ENCODE data around the gene AQP3.

DNA sequence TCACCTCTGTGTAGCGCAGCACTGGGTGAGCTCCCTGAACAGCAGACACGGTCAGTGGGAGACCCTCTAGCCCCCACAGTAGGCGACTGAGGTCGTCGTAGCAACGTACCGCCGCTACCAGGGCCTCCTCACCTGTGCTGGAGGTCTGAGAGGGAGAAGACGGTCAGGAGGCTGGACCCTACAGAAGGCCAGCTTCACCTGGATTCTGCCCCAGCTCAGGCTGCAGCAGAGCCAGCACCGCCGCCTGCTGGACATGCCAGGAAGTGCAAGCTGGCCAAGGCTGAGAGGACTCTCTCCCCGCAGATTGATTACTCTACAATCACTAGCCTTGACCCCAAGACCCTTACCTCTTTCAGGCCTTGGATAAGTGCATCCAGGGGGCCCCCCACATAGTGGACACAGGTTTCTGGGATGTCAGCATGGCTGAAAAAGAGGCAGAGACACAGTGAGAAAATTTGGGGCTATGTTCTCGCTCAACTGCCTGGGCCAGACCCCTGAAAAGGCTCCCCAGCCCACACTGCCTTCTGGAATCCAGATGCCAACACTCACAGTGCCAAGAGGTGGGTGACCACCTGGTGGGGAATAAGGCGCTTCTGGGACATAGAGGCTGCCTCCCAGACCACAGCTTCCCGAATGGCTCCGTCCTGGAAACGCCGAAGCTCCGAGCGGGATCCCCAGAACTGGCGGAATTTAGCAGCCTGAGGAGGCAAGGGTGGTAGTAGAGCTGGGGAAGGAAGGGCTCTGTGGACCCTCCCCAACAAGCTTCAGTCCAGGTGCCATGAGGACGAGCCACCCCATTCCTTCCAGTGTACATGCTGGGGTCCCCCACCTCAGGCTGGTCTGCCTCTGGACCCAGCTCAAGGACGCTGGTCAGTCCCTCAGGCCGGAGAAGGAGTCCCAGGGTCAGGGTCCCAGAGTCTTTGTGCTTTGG, 19.4 kb upstream of the AQP3 start:
- TF ChIP-seq CTCF (conservative IDR thresholded peaks at IDR 0.05; ENCODE audit: low read length) (peak; percentile 83), EZH2phosphoT487 (IDR thresholded peaks at IDR 0.05; ENCODE audit: borderline replicate concordance, low read depth, low read length) (no peak)

All from OCI-LY7 (cell line).